ENCODE results near the gene TRMT44. TPM values are rescaled to one million over a fixed set of nuclear protein-coding genes. Genes with fewer than 3 reads are reported as not detected.
"Not testable (repeated sequence)": the region's sequence is repeated elsewhere in the genome, so short reads cannot be mapped to it uniquely, and the experiment has no call there.

The TRMT44 gene
- polyA plus RNA-seq, 4 donors = 14.2 to 16.4 (median 15.5) TPM

DNA sequence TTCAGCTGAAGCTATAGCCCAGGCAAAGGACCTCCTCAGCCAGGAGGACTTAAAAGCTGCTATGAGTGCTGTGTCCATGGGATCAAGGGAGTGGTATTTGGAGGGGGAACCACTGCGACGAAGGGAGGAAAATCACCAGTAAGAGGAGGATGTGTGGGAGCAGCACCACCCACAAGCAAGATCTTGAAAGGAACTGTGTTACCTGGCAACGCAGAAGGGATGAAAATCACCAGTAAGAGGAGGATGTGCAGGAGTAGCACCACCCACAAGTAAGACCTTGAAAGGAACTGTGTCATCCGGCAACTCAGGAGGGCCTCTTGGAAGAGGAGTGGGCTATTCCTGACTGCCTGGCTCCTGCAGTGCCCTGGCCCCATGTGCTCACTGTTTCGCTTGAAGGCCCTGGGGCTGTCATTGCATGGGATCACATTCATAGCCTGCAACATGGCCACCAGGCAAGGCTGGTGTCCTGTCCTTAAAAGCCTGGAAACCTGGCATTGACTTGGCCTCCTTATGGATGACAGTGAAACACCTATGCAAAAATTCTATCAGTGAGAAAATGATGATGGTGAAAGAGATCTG, 48.3 kb downstream of the TRMT44 start:
- DNase-seq (ENCODE audit: low read depth in 4 of 4, low spot score in 3 of 4) = no peak

DNA sequence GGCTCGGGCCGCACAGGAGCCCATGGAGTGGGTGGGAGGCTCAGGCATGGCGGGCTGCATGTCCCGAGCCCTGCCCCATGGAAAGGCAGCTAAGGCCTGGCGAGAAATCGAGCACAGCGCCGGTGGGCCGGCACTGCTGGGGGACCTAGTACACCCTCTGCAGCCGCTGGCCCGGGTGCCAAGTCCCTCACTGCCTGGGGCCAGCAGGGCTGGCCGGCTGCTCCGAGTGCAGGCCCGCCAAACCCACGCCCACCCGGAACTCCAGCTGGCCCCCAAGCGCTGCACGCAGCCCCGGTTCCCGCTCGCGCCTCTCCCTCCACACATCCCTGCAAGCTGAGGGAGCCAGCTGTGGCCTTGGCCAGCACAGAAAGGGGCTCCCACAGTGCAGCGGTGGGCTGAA, 50.9 kb downstream of the TRMT44 start:
- DNase-seq (ENCODE audit: low read depth in 4 of 4, low spot score in 3 of 4) = not testable (repeated sequence)

DNA sequence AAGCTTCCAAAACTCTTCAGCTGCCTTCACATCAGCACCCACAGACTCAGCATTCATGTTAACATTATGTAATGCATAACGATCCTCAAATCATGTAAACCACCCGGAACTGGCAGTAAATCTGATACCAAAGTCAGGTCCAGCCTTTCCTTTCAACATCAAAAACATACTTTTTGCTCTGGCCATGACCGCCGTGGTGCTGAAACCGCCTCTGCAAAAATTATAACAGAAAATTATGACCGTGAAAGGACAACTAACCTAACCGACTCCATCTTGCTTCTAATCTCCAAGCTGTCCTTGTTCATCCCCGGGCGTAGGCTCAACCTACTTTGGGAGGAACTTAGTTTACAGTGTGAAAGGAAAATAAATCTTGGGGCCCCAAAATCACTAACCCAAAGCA, 51.6 kb downstream of the TRMT44 start:
- DNase-seq (ENCODE audit: low read depth in 4 of 4, low spot score in 3 of 4) = no peak

DNA sequence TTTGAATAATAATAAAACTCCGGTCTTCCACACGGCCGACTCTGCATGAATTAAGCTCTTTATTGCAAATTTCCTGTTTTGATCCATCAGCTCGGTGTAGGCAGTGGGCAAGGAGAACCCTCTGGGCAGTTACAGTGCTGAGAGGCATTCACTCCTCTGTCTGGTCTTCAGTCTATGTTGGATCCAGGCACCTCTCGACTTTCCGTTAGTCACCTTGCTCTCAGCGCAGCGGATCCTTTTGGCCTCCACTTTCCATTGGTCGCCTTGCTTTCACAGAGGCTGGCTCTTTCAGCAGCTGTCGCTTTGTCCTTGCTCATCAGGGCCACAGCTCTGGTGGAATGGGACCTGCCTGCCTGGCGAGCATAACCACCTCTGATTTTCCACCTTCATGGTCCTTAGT, 52.9 kb downstream of the TRMT44 start:
- no peak for DNase-seq (ENCODE audit: low read depth in 4 of 4, low spot score in 3 of 4)

DNA sequence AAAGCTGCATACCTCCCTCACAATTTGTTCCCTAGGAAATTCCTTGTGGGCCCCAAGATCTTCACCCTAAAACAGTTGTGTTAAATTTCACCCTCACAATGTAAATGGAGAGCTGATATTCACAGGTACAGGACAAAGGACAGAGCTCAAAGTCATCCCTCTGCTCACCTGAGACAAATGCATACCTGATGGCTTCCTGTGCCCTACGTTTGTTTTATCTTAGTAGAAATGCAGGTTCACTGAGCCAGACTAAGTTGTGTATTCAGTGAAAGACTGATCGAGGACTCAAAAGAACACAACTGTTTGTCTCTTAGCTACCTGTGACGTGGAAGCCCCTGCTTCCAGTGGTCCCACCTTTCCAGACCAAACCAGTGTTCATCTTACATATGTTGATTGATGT, 53.6 kb downstream of the TRMT44 start:
- DNase-seq (ENCODE audit: low read depth in 4 of 4, low spot score in 3 of 4) = no peak

DNA sequence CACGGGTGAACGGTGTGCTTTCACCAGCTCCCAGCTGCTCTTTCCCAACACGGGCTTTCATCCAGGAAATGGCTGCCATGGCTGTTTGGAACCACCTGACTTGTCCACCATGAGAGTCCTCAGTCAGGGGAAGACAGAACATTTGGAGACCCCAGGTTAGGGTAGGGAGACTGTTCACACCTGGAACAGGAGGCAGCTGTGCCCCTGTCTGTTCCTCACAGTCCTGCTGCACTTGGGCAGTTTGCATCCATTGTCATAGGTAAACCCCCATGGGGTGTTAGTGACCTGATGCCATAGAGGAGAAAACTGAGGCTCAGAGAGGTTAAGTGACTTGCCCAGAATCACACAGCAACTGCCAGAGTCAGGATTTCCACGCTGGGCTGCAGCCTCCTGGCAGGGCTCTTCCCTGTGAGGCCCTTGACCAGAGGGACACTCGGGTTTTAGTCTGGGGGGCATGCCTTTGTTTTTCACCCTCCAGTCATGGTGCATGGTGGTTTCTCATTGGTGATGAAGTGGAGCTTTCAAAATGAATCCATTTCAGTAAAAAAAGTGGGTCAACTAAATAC, 54.5 kb downstream of the TRMT44 start:
- DNase-seq (ENCODE audit: low read depth in 4 of 4, low spot score in 3 of 4) = no peak

DNA sequence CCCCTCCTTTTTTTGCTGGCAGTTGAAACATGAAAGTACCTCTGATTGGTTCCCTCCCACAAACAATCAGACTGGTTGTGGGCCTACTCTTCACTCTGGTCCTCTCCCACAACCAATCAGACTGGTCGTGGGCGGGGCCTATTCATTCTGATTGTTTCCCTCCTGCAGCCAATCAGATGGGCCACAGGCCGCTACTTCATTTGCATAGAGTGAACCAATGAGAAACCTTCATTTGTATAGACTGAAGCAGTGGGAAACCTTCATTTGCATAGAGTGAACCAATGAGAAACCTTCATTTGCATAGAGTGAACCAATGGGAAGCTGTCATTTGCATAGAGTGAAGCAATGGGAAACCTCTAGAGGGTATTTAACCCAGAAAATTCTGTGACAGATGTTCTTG, 55.2 kb downstream of the TRMT44 start:
- DNase-seq (ENCODE audit: low read depth in 4 of 4, low spot score in 3 of 4) = no peak

DNA sequence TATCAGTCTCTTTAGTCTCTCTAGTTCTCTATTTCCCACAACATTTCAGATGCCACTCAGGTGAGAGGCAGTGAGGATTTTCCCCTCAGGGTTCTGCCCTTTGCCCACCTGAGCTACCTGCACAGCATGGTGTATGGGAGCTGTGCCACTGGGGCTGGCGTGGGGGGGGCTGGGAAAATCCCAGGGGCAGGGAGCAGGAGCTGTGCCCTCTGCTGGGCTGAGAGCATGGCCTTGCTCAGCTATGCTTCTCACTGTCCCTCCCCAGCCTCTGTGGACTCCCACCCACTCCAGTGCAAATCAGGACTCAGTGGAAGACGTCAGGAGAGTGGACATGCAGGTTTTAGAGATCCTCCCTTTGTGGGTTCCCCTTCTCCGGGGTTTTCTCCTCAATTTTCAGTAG, 57.2 kb downstream of the TRMT44 start:
- no peak for DNase-seq (ENCODE audit: low read depth in 4 of 4, low spot score in 3 of 4)

DNA sequence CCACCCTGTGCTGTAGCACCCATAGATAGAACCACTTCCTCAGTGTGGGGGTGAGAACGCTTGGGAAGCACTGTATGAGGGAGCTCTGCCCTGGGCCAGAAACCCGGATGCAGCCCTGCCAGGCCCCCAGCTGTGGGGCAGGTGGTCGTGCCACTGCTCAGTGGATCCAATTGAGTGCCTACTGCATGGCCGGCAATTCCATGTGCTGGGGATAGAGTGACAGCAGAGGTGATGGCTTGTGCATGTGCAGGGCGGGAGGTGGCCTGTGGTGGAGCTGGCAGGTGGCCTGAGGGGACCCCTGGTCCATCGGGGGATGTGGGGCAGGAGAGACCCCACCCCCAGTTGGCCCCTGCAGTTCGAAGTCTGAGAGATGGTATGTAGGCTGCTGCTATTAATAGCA, 60.4 kb downstream of the TRMT44 start:
- no peak for DNase-seq (ENCODE audit: low read depth in 4 of 4, low spot score in 3 of 4)

DNA sequence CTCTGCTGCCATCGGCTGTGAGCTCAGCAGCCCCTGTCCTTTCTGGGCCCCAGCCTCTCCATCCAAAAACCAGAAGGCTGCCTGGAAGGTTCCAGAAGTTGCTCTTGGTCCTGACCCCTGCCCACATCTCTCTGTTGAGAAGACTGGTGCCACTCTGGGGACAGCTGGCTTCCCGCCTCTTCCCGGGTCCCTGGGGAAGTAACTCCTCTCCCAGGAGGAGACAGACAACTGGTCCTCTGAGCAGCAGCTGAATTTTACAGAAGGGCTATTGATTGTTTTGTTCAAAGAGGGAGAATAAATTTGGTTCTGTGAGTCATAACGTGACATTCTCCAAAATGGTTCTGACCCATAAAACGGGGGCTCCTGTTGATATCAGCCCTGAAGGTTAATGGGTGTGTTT, 61.2 kb downstream of the TRMT44 start:
- DNase-seq (ENCODE audit: low read depth in 4 of 4, low spot score in 3 of 4) = no peak

DNA sequence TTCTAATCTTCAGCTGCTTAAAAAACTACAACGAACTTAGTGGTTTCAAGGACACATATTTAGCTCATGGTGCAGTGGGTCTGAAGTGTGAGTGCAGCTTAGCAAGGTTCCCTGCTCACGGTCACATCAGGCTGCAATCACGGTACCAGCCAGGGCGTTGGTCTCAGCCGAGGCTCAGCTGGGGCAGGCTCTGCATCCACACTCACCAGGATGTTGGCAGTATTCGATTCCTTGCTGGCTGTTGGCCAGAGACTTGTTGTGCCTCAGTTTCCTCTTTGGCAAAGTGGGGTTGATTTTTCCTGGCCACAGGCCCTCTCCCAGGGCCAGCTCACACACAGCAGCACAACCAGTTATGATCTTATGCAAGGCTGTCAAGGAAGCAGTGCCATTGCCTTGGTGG, 61.8 kb downstream of the TRMT44 start:
- no peak for DNase-seq (ENCODE audit: low read depth in 4 of 4, low spot score in 3 of 4)

DNA sequence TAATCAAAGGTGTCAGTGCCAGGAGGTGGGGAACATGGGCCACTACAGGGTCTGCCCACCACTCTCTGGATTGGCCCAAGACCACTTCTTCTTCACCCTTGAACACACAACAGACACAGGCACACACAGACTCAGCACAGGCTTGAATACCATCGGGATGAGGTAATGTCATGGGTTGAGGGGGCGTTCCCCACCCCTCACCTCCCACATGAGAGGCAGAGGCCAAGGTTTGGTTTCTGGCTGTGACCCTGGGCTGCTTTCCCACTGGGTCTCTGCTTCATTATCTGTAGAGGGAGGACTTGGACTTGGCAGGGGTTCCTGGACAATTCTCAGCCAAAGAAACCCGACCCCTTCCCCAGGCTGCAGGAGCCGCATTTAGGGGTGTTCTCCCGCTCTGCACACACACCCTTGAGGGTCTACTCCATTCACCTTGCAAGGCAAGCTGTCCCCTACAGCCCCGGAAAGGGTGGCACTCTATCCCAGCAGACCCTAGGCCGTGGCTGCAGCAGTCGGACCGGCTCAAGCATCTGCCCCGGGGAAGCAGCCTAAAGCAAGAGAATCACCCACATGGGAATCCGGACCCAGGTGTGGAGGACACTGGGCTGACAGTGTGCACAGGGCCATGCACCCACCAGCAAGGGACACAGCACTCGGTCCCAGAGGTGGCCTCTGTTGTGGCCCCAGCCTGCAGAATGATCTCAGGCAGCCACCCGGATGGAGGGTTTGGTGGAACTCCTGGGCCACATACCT, 62.4 kb downstream of the TRMT44 start:
- no peak for DNase-seq (ENCODE audit: low read depth in 4 of 4, low spot score in 3 of 4)

DNA sequence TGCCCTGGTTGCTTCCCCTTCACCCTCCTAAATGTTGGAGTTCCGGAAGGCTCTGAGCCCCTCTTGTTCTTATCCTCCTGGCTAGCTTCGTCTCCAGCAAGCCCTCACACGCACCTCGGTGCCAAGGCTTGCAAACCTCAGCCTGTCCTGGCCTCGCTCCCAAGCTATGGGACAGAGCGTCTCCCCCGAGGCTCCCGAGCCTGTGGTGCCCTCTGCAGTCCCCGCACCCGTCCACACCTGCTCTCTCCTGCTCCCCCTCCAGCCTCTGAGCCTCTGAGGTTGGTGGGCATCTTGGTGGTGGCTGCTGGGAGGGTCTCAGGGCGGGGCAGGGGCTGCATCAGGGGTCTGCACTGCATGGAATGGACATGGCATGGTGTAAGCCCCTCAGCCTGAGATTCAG, 63.2 kb downstream of the TRMT44 start:
- no peak for DNase-seq (ENCODE audit: low read depth in 4 of 4, low spot score in 3 of 4)

DNA sequence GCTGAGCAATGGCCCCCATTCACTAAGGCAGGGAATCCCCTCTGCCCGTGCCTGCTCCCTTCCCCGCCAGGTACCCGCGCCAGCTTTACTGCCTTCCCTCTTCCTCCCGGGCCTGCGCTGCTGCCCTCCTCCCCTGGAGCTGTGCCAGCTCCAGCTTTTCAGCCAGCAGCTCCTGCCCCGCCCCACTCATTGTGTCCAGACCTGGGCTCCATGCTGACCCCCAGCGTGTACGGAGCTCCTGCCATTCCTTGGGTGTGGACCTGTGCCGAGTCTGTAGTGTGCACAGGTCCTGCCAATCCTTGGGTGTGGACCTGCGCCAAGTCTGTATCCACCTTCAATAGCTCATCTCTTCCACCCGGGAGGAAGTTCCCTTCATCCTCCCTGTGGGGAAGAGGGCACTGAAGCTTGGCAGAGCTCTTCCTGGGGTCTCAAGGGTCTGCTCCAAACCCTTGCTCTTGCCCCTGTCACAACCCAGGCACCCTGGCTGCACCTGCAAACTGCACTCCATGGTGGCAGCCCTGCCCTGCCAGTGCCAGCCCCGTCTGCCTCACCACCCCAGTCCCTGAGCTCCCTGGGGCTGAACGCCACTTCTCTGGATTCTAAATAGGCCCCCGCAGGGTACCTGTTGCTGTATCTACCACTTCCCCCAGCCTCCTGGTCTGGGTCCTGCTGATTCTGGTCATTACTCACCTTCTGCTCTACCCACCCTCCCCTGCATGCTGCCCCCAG, 63.9 kb downstream of the TRMT44 start:
- no peak for DNase-seq (ENCODE audit: low read depth in 4 of 4, low spot score in 3 of 4)

DNA sequence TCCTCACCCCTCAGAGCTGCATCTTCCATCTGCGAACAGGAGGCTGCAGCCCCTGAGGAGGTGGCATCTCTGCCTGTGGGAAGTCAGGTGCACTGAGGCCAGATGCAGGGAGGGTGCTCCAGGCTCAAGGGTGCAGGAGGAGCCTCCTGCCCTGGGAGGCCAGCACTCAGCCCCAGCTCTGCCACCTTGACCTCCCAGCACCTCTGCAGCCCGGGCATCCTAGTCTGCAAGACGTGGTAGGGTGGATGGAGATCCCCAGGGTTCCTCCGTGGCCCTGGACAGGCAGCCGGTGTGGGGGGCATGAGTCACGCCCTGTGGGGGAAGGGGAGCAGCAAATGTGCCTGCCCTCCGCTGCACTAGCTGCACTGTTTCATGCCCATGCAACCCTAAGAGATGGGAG, 64.7 kb downstream of the TRMT44 start:
- DNase-seq (ENCODE audit: low read depth in 4 of 4, low spot score in 3 of 4) = no peak

DNA sequence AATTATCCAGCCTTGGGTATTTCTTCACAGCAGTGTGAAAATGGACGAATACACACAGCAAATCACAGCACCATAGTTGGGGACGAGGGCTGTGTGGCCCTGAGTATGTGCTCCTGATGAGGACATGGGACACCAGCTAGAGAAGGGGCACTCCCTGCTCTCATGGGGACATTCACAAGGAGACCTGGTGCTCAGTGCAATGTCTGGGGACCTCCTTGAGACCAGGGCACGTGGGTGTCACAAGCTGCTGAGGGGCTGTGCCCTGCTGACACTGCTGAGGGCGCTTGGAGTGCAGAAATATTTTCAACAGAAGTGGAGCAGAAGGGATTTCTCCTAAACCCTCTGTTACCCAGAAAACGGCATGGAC, 65.4 kb downstream of the TRMT44 start:
- DNase-seq (ENCODE audit: low read depth in 4 of 4, low spot score in 3 of 4) = no peak

DNA sequence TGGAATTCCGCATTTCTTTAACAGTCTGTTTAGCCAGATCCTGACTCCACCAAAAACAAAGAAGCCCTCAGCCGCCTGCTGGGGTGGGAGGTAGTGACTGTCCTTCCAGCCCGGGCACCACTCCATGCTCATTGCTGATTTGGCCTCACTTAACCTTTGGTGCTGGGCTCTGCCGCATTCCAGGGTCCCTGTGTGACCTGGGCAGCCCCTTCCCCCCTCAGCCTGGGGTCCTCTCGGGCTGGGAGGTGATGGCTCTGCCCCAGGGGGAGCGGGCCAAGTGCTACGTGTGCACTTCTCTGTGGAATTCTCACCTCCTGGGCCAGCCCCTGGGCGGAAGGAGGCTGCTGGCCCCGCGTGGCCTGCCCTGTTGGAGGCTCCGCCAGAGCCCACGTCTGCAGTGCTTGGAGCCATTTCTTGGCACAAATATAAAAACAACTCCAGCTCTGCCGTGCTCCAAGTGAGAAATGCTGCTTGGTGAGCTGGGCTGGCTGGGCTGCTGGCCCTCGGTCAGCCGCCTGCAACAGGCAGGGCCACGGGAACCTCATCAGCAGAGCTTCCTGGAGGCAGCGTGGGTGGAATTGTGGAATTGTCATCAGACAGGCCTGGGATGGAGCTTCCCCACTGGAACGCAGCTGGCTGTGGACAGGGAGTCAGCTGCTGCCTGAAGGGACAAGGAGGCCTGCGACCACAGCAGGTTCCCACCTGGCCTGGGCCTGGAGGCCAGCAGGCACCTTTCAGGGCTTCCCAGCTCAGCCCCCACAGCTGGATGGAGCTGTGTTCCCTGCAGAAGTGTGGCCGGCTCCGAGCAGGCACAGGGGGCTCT, 66.0 kb downstream of the TRMT44 start:
- no peak for DNase-seq (ENCODE audit: low read depth in 4 of 4, low spot score in 3 of 4)

DNA sequence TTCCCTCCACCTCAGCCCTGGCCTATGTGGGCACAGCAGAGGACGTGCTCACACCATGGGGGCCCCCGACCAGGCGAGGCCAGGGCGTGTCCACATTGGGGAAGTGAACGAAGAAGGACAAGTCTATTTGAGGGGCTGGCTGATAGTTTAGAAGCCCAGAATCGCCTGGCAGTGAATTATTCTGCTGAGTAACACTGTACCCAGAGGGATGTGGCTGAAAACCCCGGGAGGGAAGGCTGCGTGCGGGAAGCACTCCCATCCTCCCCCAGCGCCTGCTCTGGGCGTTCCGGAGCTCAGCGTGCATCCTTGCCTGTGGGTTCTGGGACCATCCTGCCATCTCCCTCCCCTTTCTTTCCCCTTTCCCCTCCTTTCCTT, 66.6 kb downstream of the TRMT44 start:
- DNase-seq (ENCODE audit: low read depth in 4 of 4, low spot score in 3 of 4) = no peak

DNA sequence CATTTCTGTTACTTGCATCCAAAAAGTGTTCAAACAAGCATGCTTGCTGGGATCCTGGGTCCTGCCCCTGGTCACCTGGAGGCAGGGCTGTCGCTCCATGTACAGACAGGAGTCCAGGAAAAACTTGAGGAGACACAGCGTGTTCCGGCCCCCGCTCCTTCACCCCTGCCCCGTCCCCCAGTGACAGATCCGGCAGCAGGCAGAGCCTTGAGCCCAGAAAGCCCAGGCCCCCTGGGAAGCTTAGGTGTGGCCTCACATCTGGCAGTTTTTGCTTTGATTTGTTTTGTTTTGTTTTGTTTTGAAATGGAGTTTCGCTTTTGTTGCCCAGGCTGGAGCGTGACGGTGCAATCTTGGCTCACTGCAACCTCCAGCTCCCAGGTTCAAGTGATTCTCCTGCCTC, 67.0 kb downstream of the TRMT44 start:
- no peak for DNase-seq (ENCODE audit: low read depth in 4 of 4, low spot score in 3 of 4)

DNA sequence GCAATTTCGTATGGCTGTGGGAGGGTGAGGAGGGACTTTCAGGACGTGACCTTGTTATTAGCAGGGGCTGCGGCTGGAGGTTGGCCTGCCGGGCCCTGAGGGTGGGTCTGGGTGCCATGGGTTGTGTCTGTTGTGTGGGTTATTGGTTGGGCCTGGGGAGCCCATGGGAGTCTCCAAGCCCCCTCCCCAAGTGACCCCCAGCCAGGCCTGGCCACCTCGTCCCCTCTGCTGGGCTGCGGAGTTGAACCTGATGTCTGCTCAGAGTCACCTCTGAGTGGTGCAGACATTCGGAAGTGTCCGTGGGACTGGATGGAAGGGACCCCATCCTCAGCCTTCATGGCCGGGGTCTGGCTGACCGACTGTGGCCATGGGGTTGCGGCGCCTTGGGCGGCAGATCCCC, 67.7 kb downstream of the TRMT44 start:
- DNase-seq (ENCODE audit: low read depth in 4 of 4, low spot score in 3 of 4) = no peak

DNA sequence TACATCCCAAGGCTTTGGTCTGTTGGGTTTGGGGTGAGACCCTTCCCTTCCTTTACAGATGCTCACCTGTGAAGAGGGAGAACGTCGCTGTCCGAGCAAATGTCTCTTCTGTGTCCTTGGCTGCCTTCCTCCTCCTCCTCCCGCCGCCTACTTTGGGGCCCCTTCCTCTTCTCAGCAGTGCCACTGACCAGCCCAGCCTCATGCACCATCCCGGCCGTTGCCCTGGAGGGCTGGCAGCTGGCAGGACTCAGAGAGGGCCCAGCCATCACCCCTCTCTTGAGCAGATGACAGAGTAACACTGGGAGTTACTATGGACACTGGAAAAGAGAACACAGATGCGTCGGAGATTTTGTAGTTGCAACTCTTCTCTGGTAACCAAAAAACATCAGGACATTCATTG, 68.2 kb downstream of the TRMT44 start:
- DNase-seq (ENCODE audit: low read depth in 4 of 4, low spot score in 3 of 4) = no peak
